Liver (tissue), 9 donors: ENCODE measurements around the gene CYB5D1. TPM values are rescaled to one million over a fixed set of nuclear protein-coding genes. Genes with fewer than 3 reads are reported as not detected.

ENCODE experiments used
- DNase-seq: peaks from one replicate; pipeline ENCODE4 v3.0.0-alpha.2; 2017; ENCODE audit warnings: low spot score
- H3K27ac ChIP-seq, 2 donors: one replicate each; pipeline ENCODE4 v1.7.0; 2013; ENCODE audit warnings: inconsistent platforms in 2 of 2, low read length in 2 of 2, control low read depth in 1 of 2, low read depth in 1 of 2, mild to moderate bottlenecking in 1 of 2
- H3K27me3 ChIP-seq, 4 donors: one replicate each; pipeline versions ENCODE4 v1.6.1 to v1.7.0; 2013; ENCODE audit warnings: low read length in 3 of 4, inconsistent platforms in 1 of 4, mild to moderate bottlenecking in 1 of 4, moderate library complexity in 1 of 4; ENCODE audit not compliant: control insufficient read depth in 4 of 4, insufficient read depth in 4 of 4
- H3K36me3 ChIP-seq, 4 donors: one replicate each; pipeline versions ENCODE4 v1.6.1 to v1.7.0; 2013; ENCODE audit warnings: low read length in 3 of 4, mild to moderate bottlenecking in 3 of 4, low read depth in 1 of 4, moderate library complexity in 1 of 4; ENCODE audit not compliant: control insufficient read depth in 4 of 4, insufficient read depth in 3 of 4
- H3K4me1 ChIP-seq, 4 donors: one replicate each; pipeline versions ENCODE4 v1.6.1 to v1.7.0; 2013; ENCODE audit warnings: low read length in 3 of 4, mild to moderate bottlenecking in 3 of 4, moderate library complexity in 1 of 4; ENCODE audit not compliant: control insufficient read depth in 4 of 4, insufficient read depth in 4 of 4
- H3K4me3 ChIP-seq, 3 donors: one replicate each; pipeline versions ENCODE4 v1.6.1 to v1.7.0; 2013; ENCODE audit warnings: low read length in 3 of 3, control low read depth in 1 of 3, low read depth in 1 of 3, mild to moderate bottlenecking in 1 of 3
- H3K9ac ChIP-seq, 2 donors: one replicate each; pipeline ENCODE4 v1.7.0; 2013; ENCODE audit warnings: low read length in 2 of 2, mild to moderate bottlenecking in 2 of 2, moderate library complexity in 2 of 2, control low read depth in 1 of 2, low read depth in 1 of 2
- H3K9me3 ChIP-seq, 4 donors: one replicate each; pipeline versions ENCODE4 v1.6.1 to v1.7.0; 2013; ENCODE audit warnings: low read length in 3 of 4; ENCODE audit not compliant: control insufficient read depth in 4 of 4
- EGR1 ChIP-seq, 2 donors: IDR thresholded peaks; 2 replicates each; pipeline ENCODE4 v1.6.1; 2016 to 2018; ENCODE audit warnings: antibody characterized with exemption in 2 of 2, low read depth in 2 of 2
- FOXA1 ChIP-seq: IDR thresholded peaks from 2 replicates; pipeline ENCODE4 v1.6.1; 2016; ENCODE audit warnings: antibody characterized with exemption
- FOXA2 ChIP-seq: IDR thresholded peaks from 2 replicates; pipeline ENCODE4 v1.6.1; 2016; ENCODE audit warnings: antibody characterized with exemption
- HNF4A ChIP-seq, 2 donors: conservative IDR thresholded peaks; 2 replicates each; pipeline ENCODE4 v1.6.1; 2016; ENCODE audit warnings: antibody characterized with exemption in 2 of 2, mild to moderate bottlenecking in 2 of 2
- HNF4G ChIP-seq: IDR thresholded peaks from 2 replicates; pipeline ENCODE4 v1.6.1; 2016; ENCODE audit warnings: antibody characterized with exemption
- JUND ChIP-seq, 2 donors: IDR thresholded peaks; 2 replicates each; pipeline ENCODE4 v1.6.1; 2016; ENCODE audit warnings: antibody characterized with exemption in 2 of 2
- NR2F2 ChIP-seq: IDR thresholded peaks from 2 replicates; pipeline ENCODE4 v1.6.1; 2016; ENCODE audit warnings: antibody characterized with exemption
- RAD21 ChIP-seq, 2 donors: IDR thresholded peaks; 2 replicates each; pipeline ENCODE4 v1.6.1; 2016; ENCODE audit warnings: antibody characterized with exemption in 2 of 2, mild to moderate bottlenecking in 2 of 2
- REST ChIP-seq: IDR thresholded peaks from 2 replicates; pipeline ENCODE4 v1.6.1; 2016; ENCODE audit warnings: antibody characterized with exemption, mild to moderate bottlenecking
- RXRA ChIP-seq, 2 donors: IDR thresholded peaks; 2 replicates each; pipeline ENCODE4 v1.6.1; 2017 to 2018; ENCODE audit warnings: antibody characterized with exemption in 2 of 2, mild to moderate bottlenecking in 1 of 2
- SP1 ChIP-seq: IDR thresholded peaks from 2 replicates; pipeline ENCODE4 v1.6.1; 2018; ENCODE audit warnings: antibody characterized with exemption, mild to moderate bottlenecking
- TAF1 ChIP-seq: conservative IDR thresholded peaks from 2 replicates; pipeline ENCODE4 v1.6.1; 2016; ENCODE audit warnings: antibody characterized with exemption, mild to moderate bottlenecking
- YY1 ChIP-seq: IDR thresholded peaks from 2 replicates; pipeline ENCODE4 v1.6.1; 2016; ENCODE audit warnings: antibody characterized with exemption, mild to moderate bottlenecking
- WGBS: extraction: QIAGEN DNeasy Blood & Tissue Kit; methylation state at CpG from one replicate; pipeline ENCODE4 v1.1.7; 2013; 5-methylcytosine and 5-hydroxymethylcytosine counted together
- polyA plus RNA-seq, 2 donors: library from polyadenylated mRNA; stranded (reverse) in 1 of 2; unstranded in 1 of 2; fragments of 200-250 nt in 1 of 2; fragments of >200 nt in 1 of 2; fragmentation: Nextera tagmentation in 1 of 2; extraction: Ambion mirVana in 1 of 2; gene quantifications; one replicate each; pipeline versions ENCODE4 v1.2.1 to v1.2.3, GENCODE V29; 2013 to 2015
- total RNA-seq, 2 donors: library from RNA; depleted of rRNA; stranded (reverse); fragments of >200 nt; gene quantifications; one replicate each; pipeline ENCODE4 v1.2.3, GENCODE V29; 2014
- TF ChIP-seq, protein P1 (sequence below): IDR thresholded peaks from 2 replicates; pipeline ENCODE4 v1.6.1; 2016; ENCODE audit warnings: antibody characterized with exemption
- TF ChIP-seq, protein P2 (sequence below): IDR thresholded peaks from 2 replicates; pipeline ENCODE4 v1.6.1; 2016; ENCODE audit warnings: antibody characterized with exemption
- TF ChIP-seq, protein P3 (sequence below): fragments of 150-350 bp; IDR thresholded peaks from 2 replicates; pipeline ENCODE4 v1.5.1; 2017; ENCODE audit warnings: improper control_type of control experiment, low read depth, low read length; ENCODE audit not compliant: missing input control
- donor health status: healthy.
- donor health status: healthy.
- donor health status: healthy.
- donor health status: healthy.
- donor health status: healthy.

CYB5D1 gene
- total and polyA plus RNA-seq, 4 donors, result 2.5 to 12.0 (median 6.6) TPM

DNA sequence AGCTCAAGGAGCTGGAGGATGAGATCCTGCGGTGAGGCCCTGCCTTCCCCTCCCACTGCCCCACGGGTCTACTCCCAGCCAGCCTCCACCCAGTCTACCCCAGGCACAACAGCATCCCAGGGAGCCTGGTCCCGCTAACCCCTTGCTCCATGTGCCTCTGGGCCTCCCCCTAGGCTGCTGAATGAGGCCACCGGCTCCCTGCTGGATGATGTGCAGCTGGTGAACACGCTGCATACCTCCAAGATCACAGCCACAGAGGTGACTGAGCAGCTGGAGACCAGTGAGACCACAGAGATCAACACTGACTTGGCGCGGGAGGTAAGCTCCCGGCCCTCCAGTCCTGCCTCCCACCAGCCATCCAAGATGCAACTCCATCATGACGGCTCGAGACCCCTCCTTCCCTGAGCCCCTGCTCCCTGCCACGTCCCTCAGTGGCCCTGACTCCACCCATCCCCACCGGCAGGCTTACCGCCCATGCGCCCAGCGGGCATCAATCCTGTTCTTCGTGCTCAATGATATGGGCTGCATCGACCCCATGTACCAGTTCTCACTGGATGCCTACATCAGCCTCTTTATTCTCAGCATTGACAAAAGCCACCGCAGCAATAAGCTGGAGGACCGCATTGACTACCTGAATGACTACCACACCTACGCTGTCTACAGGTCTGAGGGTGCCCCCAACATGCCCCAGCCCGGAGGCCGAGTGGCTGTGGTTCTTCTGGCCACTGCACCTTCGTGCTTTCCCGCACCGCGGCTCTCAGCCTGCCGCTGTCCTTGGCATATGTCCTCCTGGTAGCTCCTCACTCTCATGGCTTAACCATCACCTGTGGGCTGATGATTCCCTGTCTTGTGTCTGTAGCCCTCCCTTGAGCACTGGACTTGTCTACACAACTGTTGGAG is 38.8 kb upstream of the CYB5D1 start:
- Histone ChIP-seq H3K27me3 (no peaks in the 10 kb centered on the region), H3K4me1 (no peaks in the 10 kb centered on the region), H3K9me3 (no peaks in the 10 kb centered on the region), H3K9ac (no peak overlapping the region), H3K36me3 (no peaks in the 10 kb centered on the region), H3K27ac (no peak overlapping the region), H3K4me3 (no peak overlapping the region)
- no peak for DNase-seq
- 88% methylated on average over 27 of the region's 27 CpGs for WGBS
- TF ChIP-seq YY1 (no peak), TAF1 (no peak), SP1 (no peak), EGR1 (IDR thresholded peaks at IDR 0.05; ENCODE audit: low read depth in 2 of 2) (no peak), HNF4A (conservative IDR thresholded peaks at IDR 0.05) (no peak), FOXA2 (no peak), HNF4G (no peak), FOXA1 (no peak), REST (no peak), NR2F2 (no peak)
- TF ChIP-seq, protein P1, sequence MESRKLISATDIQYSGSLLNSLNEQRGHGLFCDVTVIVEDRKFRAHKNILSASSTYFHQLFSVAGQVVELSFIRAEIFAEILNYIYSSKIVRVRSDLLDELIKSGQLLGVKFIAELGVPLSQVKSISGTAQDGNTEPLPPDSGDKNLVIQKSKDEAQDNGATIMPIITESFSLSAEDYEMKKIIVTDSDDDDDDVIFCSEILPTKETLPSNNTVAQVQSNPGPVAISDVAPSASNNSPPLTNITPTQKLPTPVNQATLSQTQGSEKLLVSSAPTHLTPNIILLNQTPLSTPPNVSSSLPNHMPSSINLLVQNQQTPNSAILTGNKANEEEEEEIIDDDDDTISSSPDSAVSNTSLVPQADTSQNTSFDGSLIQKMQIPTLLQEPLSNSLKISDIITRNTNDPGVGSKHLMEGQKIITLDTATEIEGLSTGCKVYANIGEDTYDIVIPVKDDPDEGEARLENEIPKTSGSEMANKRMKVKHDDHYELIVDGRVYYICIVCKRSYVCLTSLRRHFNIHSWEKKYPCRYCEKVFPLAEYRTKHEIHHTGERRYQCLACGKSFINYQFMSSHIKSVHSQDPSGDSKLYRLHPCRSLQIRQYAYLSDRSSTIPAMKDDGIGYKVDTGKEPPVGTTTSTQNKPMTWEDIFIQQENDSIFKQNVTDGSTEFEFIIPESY, result no peak
- TF ChIP-seq, protein P2, sequence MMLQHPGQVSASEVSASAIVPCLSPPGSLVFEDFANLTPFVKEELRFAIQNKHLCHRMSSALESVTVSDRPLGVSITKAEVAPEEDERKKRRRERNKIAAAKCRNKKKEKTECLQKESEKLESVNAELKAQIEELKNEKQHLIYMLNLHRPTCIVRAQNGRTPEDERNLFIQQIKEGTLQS, result no peak
- TF ChIP-seq, protein P3, sequence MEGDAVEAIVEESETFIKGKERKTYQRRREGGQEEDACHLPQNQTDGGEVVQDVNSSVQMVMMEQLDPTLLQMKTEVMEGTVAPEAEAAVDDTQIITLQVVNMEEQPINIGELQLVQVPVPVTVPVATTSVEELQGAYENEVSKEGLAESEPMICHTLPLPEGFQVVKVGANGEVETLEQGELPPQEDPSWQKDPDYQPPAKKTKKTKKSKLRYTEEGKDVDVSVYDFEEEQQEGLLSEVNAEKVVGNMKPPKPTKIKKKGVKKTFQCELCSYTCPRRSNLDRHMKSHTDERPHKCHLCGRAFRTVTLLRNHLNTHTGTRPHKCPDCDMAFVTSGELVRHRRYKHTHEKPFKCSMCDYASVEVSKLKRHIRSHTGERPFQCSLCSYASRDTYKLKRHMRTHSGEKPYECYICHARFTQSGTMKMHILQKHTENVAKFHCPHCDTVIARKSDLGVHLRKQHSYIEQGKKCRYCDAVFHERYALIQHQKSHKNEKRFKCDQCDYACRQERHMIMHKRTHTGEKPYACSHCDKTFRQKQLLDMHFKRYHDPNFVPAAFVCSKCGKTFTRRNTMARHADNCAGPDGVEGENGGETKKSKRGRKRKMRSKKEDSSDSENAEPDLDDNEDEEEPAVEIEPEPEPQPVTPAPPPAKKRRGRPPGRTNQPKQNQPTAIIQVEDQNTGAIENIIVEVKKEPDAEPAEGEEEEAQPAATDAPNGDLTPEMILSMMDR, result no peak

DNA sequence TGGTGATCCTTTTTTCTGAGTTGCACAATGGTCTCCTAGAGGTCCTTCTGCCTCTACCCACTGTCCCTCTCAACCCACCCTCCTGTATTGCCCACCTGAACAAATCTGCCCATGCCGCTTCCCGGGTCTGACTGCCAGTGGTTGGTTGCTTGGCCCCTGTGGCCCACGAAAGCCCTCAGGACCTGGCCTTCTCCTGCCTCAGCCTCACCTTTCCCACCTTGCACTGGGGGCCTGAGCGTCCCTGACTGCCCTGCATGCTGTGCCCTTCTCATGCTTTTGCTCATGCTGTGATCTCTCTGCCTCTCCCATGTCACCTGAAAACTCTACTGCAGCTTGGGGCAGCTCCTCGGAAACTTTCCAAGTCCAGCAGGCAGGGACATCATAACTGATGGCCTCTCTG is 37.6 kb upstream of the CYB5D1 start:
- Histone ChIP-seq H3K9ac (no peak overlapping the region), H3K36me3 (no peaks in the 10 kb centered on the region), H3K4me1 (no peaks in the 10 kb centered on the region), H3K27me3 (no peaks in the 10 kb centered on the region), H3K27ac (no peak overlapping the region), H3K9me3 (no peaks in the 10 kb centered on the region), H3K4me3 (no peak overlapping the region)
- DNase-seq, result no peak
- WGBS, result 83% methylated on average over 5 of the region's 5 CpGs
- TF ChIP-seq EGR1 (IDR thresholded peaks at IDR 0.05; ENCODE audit: low read depth in 2 of 2) (no peak), RXRA (IDR thresholded peaks at IDR 0.05) (no peak), FOXA1 (no peak), JUND (IDR thresholded peaks at IDR 0.05) (no peak), SP1 (no peak), NR2F2 (no peak), TAF1 (no peak), REST (no peak), FOXA2 (no peak), HNF4G (no peak), HNF4A (conservative IDR thresholded peaks at IDR 0.05) (no peak), RAD21 (IDR thresholded peaks at IDR 0.05) (no peak)
- TF ChIP-seq, protein P2, result no peak
- TF ChIP-seq, protein P3, result no peak
